Measurements from ENCODE around the gene USP6NL.

Gene USP6NL

DNA sequence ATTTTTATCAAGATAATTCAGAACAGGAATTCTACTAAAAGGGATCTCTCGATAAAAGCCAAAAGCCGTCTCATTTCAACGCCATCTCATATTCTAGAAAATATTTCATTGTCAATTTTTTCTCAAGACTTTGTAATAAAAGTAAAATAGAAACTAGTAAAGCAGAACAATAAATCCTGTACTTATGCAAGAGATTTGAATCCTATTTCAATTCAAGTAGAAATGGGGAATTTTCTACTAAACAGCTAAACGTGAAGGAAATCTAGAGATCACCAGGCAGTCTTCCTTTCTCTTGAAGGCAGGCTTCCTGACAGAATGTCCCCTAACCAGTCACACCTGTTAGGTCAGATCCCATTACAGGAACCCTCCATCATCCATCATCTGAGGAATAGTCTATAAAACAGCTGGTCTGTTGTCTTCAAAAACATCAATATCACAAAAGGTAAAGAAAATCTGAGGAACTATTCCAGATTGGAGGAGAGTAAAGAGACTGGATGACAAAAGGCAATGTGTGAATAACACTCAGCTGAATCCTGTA lies 23.7 kb downstream of the USP6NL start:
- no peak for TF ChIP-seq POLR2AphosphoS5 (IDR thresholded peaks at IDR 0.05; ENCODE audit: low read depth, low read length)
- TF ChIP-seq TAF1 (IDR thresholded peaks at IDR 0.05; ENCODE audit: borderline replicate concordance, low read depth, low read length) = no peak
- TF ChIP-seq POLR2A (IDR thresholded peaks at IDR 0.05; ENCODE audit: low read depth, low read length) = no peak
- peak; percentile 5 for FAIRE-seq
- no peak for DNase-seq (ENCODE audit: insufficient read length)

- DNase-seq (ENCODE audit: insufficient read length) = no peak
- FAIRE-seq = no peak
- no peak for TF ChIP-seq TAF1 (IDR thresholded peaks at IDR 0.05; ENCODE audit: borderline replicate concordance, low read depth, low read length)
- TF ChIP-seq POLR2AphosphoS5 (IDR thresholded peaks at IDR 0.05; ENCODE audit: low read depth, low read length) = no peak
- TF ChIP-seq POLR2A (IDR thresholded peaks at IDR 0.05; ENCODE audit: low read depth, low read length) = no peak
Observed at GRCh38 chr10:11586170-11586569, 25.3 kb downstream of the USP6NL start.

DNA sequence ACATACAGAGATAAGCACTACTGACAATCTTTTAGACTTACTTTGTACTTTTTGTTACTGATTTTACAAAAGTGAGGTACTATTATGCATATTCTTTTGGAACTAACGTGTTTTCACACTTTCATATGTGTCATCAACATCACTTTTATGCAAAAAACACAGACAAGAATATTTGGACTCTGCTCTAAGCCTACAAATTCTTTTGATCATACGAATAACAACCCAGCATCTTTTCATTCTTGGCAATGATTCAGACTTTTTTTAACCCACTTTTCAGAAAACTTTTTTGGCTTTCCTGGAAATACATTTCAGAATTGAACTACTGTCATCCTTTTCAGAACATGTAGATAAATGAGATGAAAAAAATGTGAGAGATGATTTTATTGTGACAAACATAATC lies 30.2 kb downstream of the USP6NL start:
- DNase-seq (ENCODE audit: insufficient read length) (no peak), FAIRE-seq (no peak)
- TF ChIP-seq POLR2AphosphoS5 (IDR thresholded peaks at IDR 0.05; ENCODE audit: low read depth, low read length) (no peak), TAF1 (IDR thresholded peaks at IDR 0.05; ENCODE audit: borderline replicate concordance, low read depth, low read length) (no peak)

- FAIRE-seq (no peak), DNase-seq (ENCODE audit: insufficient read length) (no peak)
- no peak for TF ChIP-seq POLR2AphosphoS5 (IDR thresholded peaks at IDR 0.05; ENCODE audit: low read depth, low read length)
- TF ChIP-seq TAF1 (IDR thresholded peaks at IDR 0.05; ENCODE audit: borderline replicate concordance, low read depth, low read length) = no peak
- no peak for TF ChIP-seq POLR2A (IDR thresholded peaks at IDR 0.05; ENCODE audit: low read depth, low read length)
Observed at GRCh38 chr10:11579885-11580284, 31.6 kb downstream of the USP6NL start.

DNA sequence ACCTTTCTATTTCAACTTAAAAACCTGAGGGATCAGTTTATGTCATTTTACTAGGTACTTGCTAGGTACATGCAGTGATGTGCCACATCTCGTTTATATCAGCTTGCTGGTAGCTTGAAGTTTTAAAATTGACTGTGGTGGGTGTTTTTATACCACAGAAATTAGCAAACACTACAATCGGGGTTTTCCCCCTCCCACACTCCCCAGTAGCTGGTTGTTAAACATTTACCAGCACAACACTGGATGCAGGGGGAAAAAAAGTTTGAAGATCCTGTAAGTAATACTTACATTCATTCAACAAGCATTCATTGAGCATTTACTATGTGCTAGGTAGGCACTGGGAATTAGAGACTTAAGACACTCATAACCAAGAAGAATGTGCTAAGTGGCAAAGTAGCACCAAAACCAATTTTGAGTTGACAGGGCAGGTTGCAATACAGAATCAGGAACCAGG lies 32.6 kb downstream of the USP6NL start:
- no peak for TF ChIP-seq POLR2AphosphoS5 (IDR thresholded peaks at IDR 0.05; ENCODE audit: low read depth, low read length)
- FAIRE-seq (peak; percentile 92), DNase-seq (ENCODE audit: insufficient read length) (no peak)

GRCh38 chr10:11576092-11576809 lies 35.2 kb downstream of the USP6NL start:
- TF ChIP-seq POLR2AphosphoS5 (IDR thresholded peaks at IDR 0.05; ENCODE audit: low read depth, low read length) (no peak), POLR2A (IDR thresholded peaks at IDR 0.05; ENCODE audit: low read depth, low read length) (no peak), TAF1 (IDR thresholded peaks at IDR 0.05; ENCODE audit: borderline replicate concordance, low read depth, low read length) (no peak)
- FAIRE-seq (peak; percentile 54), DNase-seq (ENCODE audit: insufficient read length) (no peak)

GRCh38 chr10:11573497-11573896 lies 38.0 kb downstream of the USP6NL start:
- peak; percentile 92 for FAIRE-seq
- TF ChIP-seq POLR2A (IDR thresholded peaks at IDR 0.05; ENCODE audit: low read depth, low read length) = no peak
- TF ChIP-seq POLR2AphosphoS5 (IDR thresholded peaks at IDR 0.05; ENCODE audit: low read depth, low read length) = no peak
- TF ChIP-seq TAF1 (IDR thresholded peaks at IDR 0.05; ENCODE audit: borderline replicate concordance, low read depth, low read length) = no peak

DNA sequence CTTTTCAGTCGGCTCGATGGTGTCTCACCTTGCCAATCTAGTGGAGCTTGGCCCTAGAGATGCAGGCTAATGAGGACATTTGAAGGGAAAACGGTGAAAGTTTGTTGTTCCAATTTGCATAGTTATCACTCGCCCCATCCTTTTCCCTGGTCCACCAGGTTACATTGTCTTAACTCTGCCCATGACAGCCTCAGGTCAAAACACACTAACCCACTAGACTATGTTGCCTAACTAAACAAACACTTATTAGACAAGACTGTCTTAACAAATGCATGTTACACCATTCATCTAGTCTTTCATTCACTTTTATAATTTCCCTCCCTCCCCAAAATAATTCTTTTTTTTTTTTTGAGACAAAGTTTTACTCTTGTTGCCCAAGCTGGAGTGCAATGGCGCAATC lies 40.7 kb downstream of the USP6NL start:
- FAIRE-seq (peak; percentile 57), DNase-seq (ENCODE audit: insufficient read length) (no peak)
- TF ChIP-seq POLR2A (IDR thresholded peaks at IDR 0.05; ENCODE audit: low read depth, low read length) (no peak), TAF1 (IDR thresholded peaks at IDR 0.05; ENCODE audit: borderline replicate concordance, low read depth, low read length) (no peak), POLR2AphosphoS5 (IDR thresholded peaks at IDR 0.05; ENCODE audit: low read depth, low read length) (no peak)

More at GRCh38 chr10:11573497-11573896, 38.0 kb downstream of the USP6NL start:
- DNase-seq (ENCODE audit: insufficient read length) = no peak

GRCh38 chr10:11569471-11569870 lies 42.0 kb downstream of the USP6NL start:
- TF ChIP-seq POLR2AphosphoS5 (IDR thresholded peaks at IDR 0.05; ENCODE audit: low read depth, low read length) = no peak
- no peak for TF ChIP-seq POLR2A (IDR thresholded peaks at IDR 0.05; ENCODE audit: low read depth, low read length)
- no peak for TF ChIP-seq TAF1 (IDR thresholded peaks at IDR 0.05; ENCODE audit: borderline replicate concordance, low read depth, low read length)
- peak; percentile 30 for FAIRE-seq

GRCh38 chr10:11568578-11568977 lies 42.9 kb downstream of the USP6NL start:
- no peak for DNase-seq (ENCODE audit: insufficient read length)
- TF ChIP-seq TAF1 (IDR thresholded peaks at IDR 0.05; ENCODE audit: borderline replicate concordance, low read depth, low read length) (no peak), POLR2A (IDR thresholded peaks at IDR 0.05; ENCODE audit: low read depth, low read length) (no peak)
- FAIRE-seq = no peak

More at GRCh38 chr10:11569471-11569870, 42.0 kb downstream of the USP6NL start:
- DNase-seq (ENCODE audit: insufficient read length) = no peak

- FAIRE-seq = no peak
- TF ChIP-seq POLR2A (IDR thresholded peaks at IDR 0.05; ENCODE audit: low read depth, low read length) (no peak), TAF1 (IDR thresholded peaks at IDR 0.05; ENCODE audit: borderline replicate concordance, low read depth, low read length) (no peak), POLR2AphosphoS5 (IDR thresholded peaks at IDR 0.05; ENCODE audit: low read depth, low read length) (no peak)
- no peak for DNase-seq (ENCODE audit: insufficient read length)
Observed at GRCh38 chr10:11564741-11565140, 46.7 kb downstream of the USP6NL start.

GRCh38 chr10:11563936-11564335 lies 47.5 kb downstream of the USP6NL start:
- no peak for TF ChIP-seq POLR2AphosphoS5 (IDR thresholded peaks at IDR 0.05; ENCODE audit: low read depth, low read length)
- TF ChIP-seq POLR2A (IDR thresholded peaks at IDR 0.05; ENCODE audit: low read depth, low read length) = no peak
- TF ChIP-seq TAF1 (IDR thresholded peaks at IDR 0.05; ENCODE audit: borderline replicate concordance, low read depth, low read length) = no peak
- no peak for FAIRE-seq
- DNase-seq (ENCODE audit: insufficient read length) = no peak

Data from GM12892 (cell line).